Naive thymus-derived CD4-positive, alpha-beta T cell (primary cell): ENCODE data around the gene MTMR2. TPM values are rescaled to one million over a fixed set of nuclear protein-coding genes. Genes with fewer than 3 reads are reported as not detected.

ENCODE experiments used
- ATAC-seq: fragments of 150-1000 bp; cut with Tn5 transposase; 2 replicates; pipeline ENCODE4 v1.10.0; 2021; ENCODE audit warnings: mild to moderate bottlenecking, moderate library complexity
- CTCF ChIA-PET: fragments of 350-600 bp; sonication (Branson Sonifier 250); formaldehyde crosslinking; loops from one replicate; lab custom pipeline; 2021; ENCODE audit warnings: antibody characterized with exemption; lab: Charles Lee
- POLR2A ChIA-PET: fragments of 350-600 bp; sonication (Branson Sonifier 250); formaldehyde crosslinking; loops from one replicate; lab custom pipeline; 2021; ENCODE audit warnings: antibody characterized with exemption, inconsistent platforms; lab: Charles Lee
- DNase-seq, 9 donors: peaks; one replicate each; pipeline versions ENCODE4 v3.0.0 to v3.0.0-alpha.2; 2020 to 2022; ENCODE audit warnings: mixed read lengths in 1 of 9
- H3K27ac ChIP-seq: one replicate; pipeline ENCODE4 v1.7.0; 2013; ENCODE audit warnings: mild to moderate bottlenecking, low read depth, low read length, moderate library complexity
- H3K27me3 ChIP-seq, 2 donors: one replicate each; pipeline ENCODE4 v1.7.0; 2013; ENCODE audit warnings: low read length in 2 of 2, mild to moderate bottlenecking in 2 of 2, moderate library complexity in 2 of 2; ENCODE audit not compliant: control insufficient read depth in 2 of 2, insufficient read depth in 2 of 2
- H3K36me3 ChIP-seq, 3 experiments: 1 replicate in 2 of 3; 2 replicates in 1 of 3; pipeline ENCODE4 v1.7.0; 2013; ENCODE audit warnings: low read length in 3 of 3, mild to moderate bottlenecking in 3 of 3, moderate library complexity in 1 of 3; ENCODE audit not compliant: insufficient read depth in 3 of 3, control insufficient read depth in 2 of 3
- H3K4me1 ChIP-seq, 2 donors: one replicate each; pipeline ENCODE4 v1.7.0; 2013; ENCODE audit warnings: low read length in 2 of 2, mild to moderate bottlenecking in 2 of 2, moderate library complexity in 1 of 2; ENCODE audit not compliant: control insufficient read depth in 2 of 2, insufficient read depth in 2 of 2
- H3K4me3 ChIP-seq: 2 replicates; pipeline ENCODE4 v1.7.0; 2013; ENCODE audit warnings: mild to moderate bottlenecking, low read length
- H3K9me3 ChIP-seq, 3 experiments: 1 replicate in 2 of 3; 2 replicates in 1 of 3; pipeline ENCODE4 v1.7.0; 2013; ENCODE audit warnings: low read length in 3 of 3; ENCODE audit not compliant: control insufficient read depth in 2 of 3
- H3K27ac Mint-ChIP-seq, 9 donors: one replicate each; pipeline ENCODE4 v1.8.0; 2020 to 2022; ENCODE audit warnings: mixed read lengths in 9 of 9, mild to moderate bottlenecking in 8 of 9, moderate library complexity in 5 of 9, inconsistent platforms in 2 of 9
- H3K27me3 Mint-ChIP-seq, 5 donors: one replicate each; pipeline ENCODE4 v1.8.0; 2021 to 2022; ENCODE audit warnings: mixed read lengths in 5 of 5, mild to moderate bottlenecking in 1 of 5
- H3K36me3 Mint-ChIP-seq, 5 donors: one replicate each; pipeline ENCODE4 v1.8.0; 2020 to 2022; ENCODE audit warnings: mixed read lengths in 5 of 5, mild to moderate bottlenecking in 3 of 5, inconsistent platforms in 1 of 5
- H3K4me1 Mint-ChIP-seq, 7 donors: one replicate each; pipeline ENCODE4 v1.8.0; 2020 to 2022; ENCODE audit warnings: mixed read lengths in 7 of 7, mild to moderate bottlenecking in 3 of 7, inconsistent platforms in 1 of 7
- H3K4me3 Mint-ChIP-seq, 10 donors: one replicate each; pipeline ENCODE4 v1.8.0; 2020 to 2022; ENCODE audit warnings: mild to moderate bottlenecking in 10 of 10, mixed read lengths in 10 of 10, moderate library complexity in 6 of 10, inconsistent platforms in 2 of 10
- H3K9me3 Mint-ChIP-seq, 11 donors: one replicate each; pipeline ENCODE4 v1.8.0; 2020 to 2022; ENCODE audit warnings: mixed read lengths in 11 of 11, mild to moderate bottlenecking in 4 of 11, inconsistent platforms in 1 of 11, moderate library complexity in 1 of 11
- intact Hi-C, 2 donors: fragments of 100-400 bp; cut with micrococcal nuclease; formaldehyde crosslinking; loops; one replicate each; pipeline ENCODE4 v1.15.1; 2023
- polyA plus RNA-seq, 2 donors: library from polyadenylated mRNA; unstranded; fragments of 300-500 nt; fragmentation: Illumina TruSeq; gene quantifications; one replicate each; pipeline ENCODE4 v1.2.3, GENCODE V29; 2021
- total RNA-seq, 6 experiments: library from RNA in 5 of 6; stranded (reverse) in 5 of 6; gene quantifications; 1 replicate in 5 of 6; 2 replicates in 1 of 6; pipeline ENCODE4 v1.2.3 and lab custom pipeline; 2021 to 2026

The MTMR2 gene
- total and polyA plus RNA-seq, 7 experiments from 2014 or later, result 5.9 to 20.8 (median 9.3) TPM

DNA sequence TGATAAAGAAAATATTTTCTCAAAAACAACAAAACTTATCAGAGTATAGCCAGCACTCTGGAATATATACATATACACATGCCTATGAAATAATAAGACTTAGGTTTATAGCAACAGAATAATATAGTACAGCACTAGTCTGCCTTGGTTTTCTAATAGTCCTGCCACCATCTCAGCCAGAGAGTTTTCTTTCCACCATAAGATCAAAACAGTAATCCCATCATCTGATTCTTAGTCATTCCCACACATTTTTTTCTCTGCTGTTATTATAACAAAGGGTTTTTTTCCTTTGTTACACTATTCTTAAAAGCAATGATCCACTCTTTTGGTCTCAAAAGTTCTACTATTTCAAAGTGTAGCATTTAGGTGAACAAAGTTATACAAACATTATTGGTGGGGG lies 15.1 kb downstream of the MTMR2 start:
- Mint-ChIP-seq H3K4me1 (peaks cover 2 to 17% (median 12%) of the 10 kb centered on the region in 7 donors), H3K9me3 (no peaks in the 10 kb centered on the region), H3K36me3 (peaks cover 0 to 21% (median 0%) of the 10 kb centered on the region in 5 donors), H3K4me3 (no peak overlapping the region), H3K27me3 (no peaks in the 10 kb centered on the region), H3K27ac (peak overlapping the region in 1 of 9 donors; percentile 9)
- H3K36me3 ChIP-seq, result no peaks in the 10 kb centered on the region
- no peak overlapping the region for H3K4me3 ChIP-seq
- H3K9me3 ChIP-seq, result no peaks in the 10 kb centered on the region
- POLR2A ChIA-PET, result no interaction called here
- ATAC-seq (no peak), DNase-seq (no peak)
- H3K27me3 ChIP-seq, result no peaks in the 10 kb centered on the region
- CTCF ChIA-PET, result no interaction called here
- no peaks in the 10 kb centered on the region for H3K4me1 ChIP-seq
- no peak overlapping the region for H3K27ac ChIP-seq
- intact Hi-C loops, result loop anchor here in 1 of 2 donors (2.0 kb wide), 1 partner anchor 16 kb away; the partner anchor contains the start of gene MTMR2

- no peak overlapping the region for H3K27ac ChIP-seq
- DNase-seq (no peak), ATAC-seq (no peak)
- no peak overlapping the region for H3K4me3 Mint-ChIP-seq
- CTCF ChIA-PET, result interaction anchor here (0.7 kb wide), 1 partner anchor 109 kb away, joined by 3 read pairs; no protein-coding TSS in a partner anchor
- peaks cover 0 to 16% (median 0%) of the 10 kb centered on the region in 5 donors for H3K36me3 Mint-ChIP-seq
- H3K27me3 Mint-ChIP-seq, result no peaks in the 10 kb centered on the region
- H3K27me3 ChIP-seq, result no peaks in the 10 kb centered on the region
- H3K36me3 ChIP-seq, result no peaks in the 10 kb centered on the region
- no peaks in the 10 kb centered on the region for H3K9me3 Mint-ChIP-seq
- POLR2A ChIA-PET, result interaction anchor here (0.6 kb wide), 1 partner anchor 85 kb away, joined by 4 read pairs; no protein-coding TSS in a partner anchor
- H3K9me3 ChIP-seq, result no peaks in the 10 kb centered on the region
- no peaks in the 10 kb centered on the region for H3K4me1 ChIP-seq
- no peak overlapping the region for H3K4me3 ChIP-seq
- intact Hi-C loops, result no loop called here
- peaks cover 2 to 17% (median 7%) of the 10 kb centered on the region in 7 donors for H3K4me1 Mint-ChIP-seq
- no peak overlapping the region for H3K27ac Mint-ChIP-seq
These were observed 16.4 kb downstream of the MTMR2 start for GRCh38 chr11:95907476-95907875.

DNA sequence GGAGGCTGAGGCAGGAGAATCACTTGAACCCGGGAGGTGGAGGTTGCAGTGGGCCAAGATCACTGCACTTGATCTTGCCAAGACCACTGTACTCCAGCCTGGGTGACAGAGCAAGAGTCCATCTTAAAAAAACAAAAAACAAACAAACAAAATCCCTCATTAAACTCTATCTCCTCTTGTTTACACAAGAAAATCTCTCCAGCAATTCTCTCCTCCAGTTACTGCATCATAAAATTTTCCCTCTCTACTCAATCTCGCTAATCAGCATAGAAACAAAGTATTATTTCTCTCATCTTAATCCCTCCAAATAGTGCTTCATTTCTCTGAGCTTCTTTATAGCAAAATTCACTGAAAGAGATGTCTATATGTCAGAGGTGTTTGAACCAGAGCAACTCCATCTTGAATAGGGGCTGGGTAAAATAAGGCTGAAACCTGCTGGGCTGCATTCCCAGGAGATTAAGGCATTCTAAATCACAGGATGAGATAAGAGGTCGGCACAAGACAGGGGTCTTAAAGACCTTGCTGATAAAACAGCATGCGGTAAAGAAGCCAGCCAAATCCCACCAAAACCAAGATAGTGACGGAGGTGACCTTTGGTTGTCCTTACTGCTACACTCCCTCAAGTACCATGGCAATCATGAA lies 19.8 kb downstream of the MTMR2 start:
- Histone ChIP-seq H3K9me3 (no peaks in the 10 kb centered on the region), H3K4me3 (no peak overlapping the region), H3K4me1 (no peaks in the 10 kb centered on the region), H3K36me3 (no peaks in the 10 kb centered on the region), H3K27ac (no peak overlapping the region), H3K27me3 (no peaks in the 10 kb centered on the region)
- H3K27ac Mint-ChIP-seq, result no peak overlapping the region
- ChIA-PET POLR2A (no interaction called here), CTCF (interaction anchor here (0.6 kb wide), 1 partner anchor 560 kb away, joined by 3 read pairs; no protein-coding TSS in a partner anchor)
- peaks cover 2 to 17% (median 7%) of the 10 kb centered on the region in 7 donors for H3K4me1 Mint-ChIP-seq
- no peaks in the 10 kb centered on the region for H3K27me3 Mint-ChIP-seq
- intact Hi-C loops, result no loop called here
- ATAC-seq, result no peak
- no peaks in the 10 kb centered on the region for H3K9me3 Mint-ChIP-seq
- peaks cover 0 to 9% (median 0%) of the 10 kb centered on the region in 5 donors for H3K36me3 Mint-ChIP-seq
- H3K4me3 Mint-ChIP-seq, result no peak overlapping the region
- DNase-seq, result no peak

DNA sequence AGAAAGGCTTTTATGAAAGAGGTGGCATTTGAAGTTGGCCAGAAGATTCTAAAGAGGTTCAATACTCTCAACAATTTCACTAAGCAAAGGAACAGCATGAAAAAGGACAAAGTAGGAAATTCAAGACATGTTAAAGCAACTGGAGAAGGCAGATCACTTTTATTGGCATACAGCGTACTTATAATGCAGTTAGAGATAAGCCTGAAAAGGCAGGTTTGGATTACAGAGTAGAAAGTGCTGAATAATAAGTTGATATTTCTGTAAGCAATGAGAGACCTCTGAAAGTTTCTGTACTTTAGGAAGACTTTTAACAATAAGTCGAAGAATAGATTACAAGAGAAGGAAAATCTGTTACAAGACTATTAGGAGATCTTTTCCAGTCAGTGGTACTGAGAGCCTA lies 25.1 kb downstream of the MTMR2 start:
- Histone ChIP-seq H3K9me3 (no peaks in the 10 kb centered on the region), H3K4me1 (no peaks in the 10 kb centered on the region), H3K4me3 (no peak overlapping the region), H3K36me3 (no peaks in the 10 kb centered on the region), H3K27me3 (no peaks in the 10 kb centered on the region), H3K27ac (no peak overlapping the region)
- Mint-ChIP-seq H3K27me3 (no peaks in the 10 kb centered on the region), H3K27ac (no peak overlapping the region), H3K4me1 (peaks cover 0 to 8% (median 0%) of the 10 kb centered on the region in 7 donors), H3K4me3 (no peak overlapping the region), H3K36me3 (peaks cover 0 to 5% (median 0%) of the 10 kb centered on the region in 5 donors), H3K9me3 (no peaks in the 10 kb centered on the region)
- DNase-seq, result no peak
- ChIA-PET POLR2A (no interaction called here), CTCF (no interaction called here)
- ATAC-seq, result no peak
- intact Hi-C loops, result no loop called here

- Mint-ChIP-seq H3K9me3 (no peaks in the 10 kb centered on the region), H3K4me3 (no peak overlapping the region), H3K27ac (no peak overlapping the region), H3K27me3 (no peaks in the 10 kb centered on the region), H3K4me1 (peaks cover 0 to 8% (median 0%) of the 10 kb centered on the region in 7 donors), H3K36me3 (peaks cover 0 to 5% (median 0%) of the 10 kb centered on the region in 5 donors)
- no peaks in the 10 kb centered on the region for H3K36me3 ChIP-seq
- no peak overlapping the region for H3K27ac ChIP-seq
- POLR2A ChIA-PET, result no interaction called here
- intact Hi-C loops, result no loop called here
- H3K4me1 ChIP-seq, result no peaks in the 10 kb centered on the region
- H3K27me3 ChIP-seq, result no peaks in the 10 kb centered on the region
- no peak overlapping the region for H3K4me3 ChIP-seq
- no peak for DNase-seq
- CTCF ChIA-PET, result no interaction called here
- no peak for ATAC-seq
- H3K9me3 ChIP-seq, result no peaks in the 10 kb centered on the region
These were observed 26.2 kb downstream of the MTMR2 start for GRCh38 chr11:95897731-95898130.

- DNase-seq (no peak), ATAC-seq (no peak)
- H3K27ac ChIP-seq, result no peak overlapping the region
- no peaks in the 10 kb centered on the region for H3K27me3 ChIP-seq
- no peaks in the 10 kb centered on the region for H3K9me3 Mint-ChIP-seq
- peaks cover 0 to 5% (median 0%) of the 10 kb centered on the region in 5 donors for H3K36me3 Mint-ChIP-seq
- no peaks in the 10 kb centered on the region for H3K36me3 ChIP-seq
- peaks cover 0 to 8% (median 0%) of the 10 kb centered on the region in 7 donors for H3K4me1 Mint-ChIP-seq
- POLR2A ChIA-PET, result no interaction called here
- H3K4me3 Mint-ChIP-seq, result no peak overlapping the region
- no peaks in the 10 kb centered on the region for H3K9me3 ChIP-seq
- CTCF ChIA-PET, result no interaction called here
- no peak overlapping the region for H3K27ac Mint-ChIP-seq
- intact Hi-C loops, result no loop called here
- H3K4me3 ChIP-seq, result no peak overlapping the region
- H3K27me3 Mint-ChIP-seq, result no peaks in the 10 kb centered on the region
- no peaks in the 10 kb centered on the region for H3K4me1 ChIP-seq
These were observed 28.1 kb downstream of the MTMR2 start for GRCh38 chr11:95895815-95896214.
